Ectodermal cell (in vitro differentiated cells): ENCODE data around the gene TCEAL9.
A peak's percentile ranks its signal among the peaks of the same experiment; 100 is the strongest.

Source experiments
- H3K27ac ChIP-seq: 2 replicates; pipeline ENCODE4 v1.7.0; 2013; ENCODE audit warnings: mild to moderate bottlenecking, low read depth, low read length; ENCODE audit not compliant: insufficient read depth, poor library complexity, severe bottlenecking
- H3K27me3 ChIP-seq: 2 replicates; pipeline ENCODE4 v1.7.0; 2013; ENCODE audit warnings: mild to moderate bottlenecking, low read length; ENCODE audit not compliant: insufficient read depth, control insufficient read depth, poor library complexity, severe bottlenecking
- H3K36me3 ChIP-seq: one replicate; pipeline ENCODE4 v1.7.0; 2013; ENCODE audit warnings: low read length; ENCODE audit not compliant: control insufficient read depth, insufficient read depth
- H3K4me1 ChIP-seq: one replicate; pipeline ENCODE4 v1.7.0; 2013; ENCODE audit warnings: low read length; ENCODE audit not compliant: control insufficient read depth, insufficient read depth
- H3K4me3 ChIP-seq: 2 replicates; pipeline ENCODE4 v1.7.0; 2013; ENCODE audit warnings: low read depth, low read length, control low read depth; ENCODE audit not compliant: insufficient read depth
- H3K9me3 ChIP-seq: 2 replicates; pipeline ENCODE4 v1.7.0; 2013; ENCODE audit warnings: mild to moderate bottlenecking, low read length, moderate library complexity; ENCODE audit not compliant: control insufficient read depth
- WGBS, 2 experiments: methylation state at CpG; one replicate each; pipeline ENCODE4 v1.1.7; 2013; ENCODE audit warnings: missing lambda C conversion rate in 2 of 2; 5-methylcytosine and 5-hydroxymethylcytosine counted together

TCEAL9 gene

GRCh38 chrX:103396186-103396585, 39.9 kb downstream of the TCEAL9 start:
- no peaks in the 10 kb centered on the region for H3K4me1 ChIP-seq
- no peak overlapping the region for H3K27ac ChIP-seq
- no peaks in the 10 kb centered on the region for H3K9me3 ChIP-seq
- H3K4me3 ChIP-seq: no peak overlapping the region
- 83 to 93% methylated on average over 3 to 5 of the region's 5 CpGs for WGBS, 2 experiments
- no peaks in the 10 kb centered on the region for H3K36me3 ChIP-seq
- no peaks in the 10 kb centered on the region for H3K27me3 ChIP-seq

- WGBS, 2 experiments: 83% methylated on average over 1 to 2 of the region's 2 CpGs
- no peak overlapping the region for H3K27ac ChIP-seq
- no peaks in the 10 kb centered on the region for H3K9me3 ChIP-seq
- no peaks in the 10 kb centered on the region for H3K27me3 ChIP-seq
- H3K4me3 ChIP-seq: no peak overlapping the region
- H3K4me1 ChIP-seq: no peaks in the 10 kb centered on the region
- no peaks in the 10 kb centered on the region for H3K36me3 ChIP-seq
Observed at GRCh38 chrX:103396660-103397059, 40.4 kb downstream of the TCEAL9 start.

GRCh38 chrX:103397707-103398106, 41.4 kb downstream of the TCEAL9 start:
- Histone ChIP-seq H3K9me3 (no peaks in the 10 kb centered on the region), H3K36me3 (no peaks in the 10 kb centered on the region), H3K27me3 (no peaks in the 10 kb centered on the region), H3K4me3 (no peak overlapping the region), H3K27ac (no peak overlapping the region), H3K4me1 (no peaks in the 10 kb centered on the region)
- 88 to 100% methylated on average over 3 to 4 of the region's 4 CpGs for WGBS, 2 experiments

GRCh38 chrX:103398421-103398864, 42.1 kb downstream of the TCEAL9 start:
- Histone ChIP-seq H3K27ac (no peak overlapping the region), H3K9me3 (no peaks in the 10 kb centered on the region)

GRCh38 chrX:103399744-103400143, 43.4 kb downstream of the TCEAL9 start:
- WGBS, 2 experiments: 40% methylated on average over 1 of the region's 1 CpG; no CpG with 5 or more reads in 1 of the 2 experiments

More at GRCh38 chrX:103398421-103398864, 42.1 kb downstream of the TCEAL9 start:
- H3K27me3 ChIP-seq: no peaks in the 10 kb centered on the region
- 56 to 69% methylated on average over 1 of the region's 1 CpG for WGBS, 2 experiments
- H3K4me1 ChIP-seq: no peaks in the 10 kb centered on the region
- H3K4me3 ChIP-seq: no peak overlapping the region
- H3K36me3 ChIP-seq: no peaks in the 10 kb centered on the region

GRCh38 chrX:103400931-103401330, 44.6 kb downstream of the TCEAL9 start:
- no peaks in the 10 kb centered on the region for H3K9me3 ChIP-seq
- no peaks in the 10 kb centered on the region for H3K36me3 ChIP-seq
- 82 to 93% methylated on average over 1 of the region's 1 CpG for WGBS, 2 experiments
- H3K27ac ChIP-seq: no peak overlapping the region
- no peaks in the 10 kb centered on the region for H3K4me1 ChIP-seq
- no peaks in the 10 kb centered on the region for H3K27me3 ChIP-seq
- H3K4me3 ChIP-seq: no peak overlapping the region

More at GRCh38 chrX:103399744-103400143, 43.4 kb downstream of the TCEAL9 start:
- no peaks in the 10 kb centered on the region for H3K9me3 ChIP-seq
- no peaks in the 10 kb centered on the region for H3K27me3 ChIP-seq
- H3K27ac ChIP-seq: no peak overlapping the region
- no peaks in the 10 kb centered on the region for H3K36me3 ChIP-seq
- H3K4me3 ChIP-seq: no peak overlapping the region
- H3K4me1 ChIP-seq: no peaks in the 10 kb centered on the region

GRCh38 chrX:103404231-103405008, 48.1 kb downstream of the TCEAL9 start:
- Histone ChIP-seq H3K36me3 (no peaks in the 10 kb centered on the region), H3K4me1 (no peaks in the 10 kb centered on the region), H3K9me3 (no peaks in the 10 kb centered on the region), H3K4me3 (peak overlapping the region; percentile 70), H3K27me3 (no peaks in the 10 kb centered on the region), H3K27ac (peak overlapping the region; percentile 23)
- 3 to 4% methylated on average over 19 of the region's 19 CpGs for WGBS, 2 experiments

- WGBS, 2 experiments: 0 to 2% methylated on average over 6 of the region's 7 CpGs
- Histone ChIP-seq H3K4me1 (no peaks in the 10 kb centered on the region), H3K36me3 (no peaks in the 10 kb centered on the region), H3K9me3 (no peaks in the 10 kb centered on the region), H3K27me3 (no peaks in the 10 kb centered on the region), H3K4me3 (peak overlapping the region; percentile 70), H3K27ac (no peak overlapping the region)
Observed at GRCh38 chrX:103405009-103405333, 48.7 kb downstream of the TCEAL9 start.

GRCh38 chrX:103406256-103406655, 50.0 kb downstream of the TCEAL9 start:
- H3K27ac ChIP-seq: no peak overlapping the region
- 95 to 100% methylated on average over 1 of the region's 1 CpG for WGBS, 2 experiments
- no peaks in the 10 kb centered on the region for H3K4me1 ChIP-seq
- H3K4me3 ChIP-seq: no peak overlapping the region
- H3K27me3 ChIP-seq: no peaks in the 10 kb centered on the region
- no peaks in the 10 kb centered on the region for H3K9me3 ChIP-seq
- H3K36me3 ChIP-seq: no peaks in the 10 kb centered on the region

GRCh38 chrX:103407776-103408175, 51.5 kb downstream of the TCEAL9 start:
- H3K27me3 ChIP-seq: no peaks in the 10 kb centered on the region
- no peaks in the 10 kb centered on the region for H3K4me1 ChIP-seq
- H3K4me3 ChIP-seq: no peak overlapping the region
- no peaks in the 10 kb centered on the region for H3K36me3 ChIP-seq
- H3K27ac ChIP-seq: no peak overlapping the region
- WGBS, 2 experiments: 60 to 100% methylated on average over 1 to 2 of the region's 2 CpGs
- no peaks in the 10 kb centered on the region for H3K9me3 ChIP-seq
